ENCODE measurements around the gene NIPBL.

NIPBL gene

DNA sequence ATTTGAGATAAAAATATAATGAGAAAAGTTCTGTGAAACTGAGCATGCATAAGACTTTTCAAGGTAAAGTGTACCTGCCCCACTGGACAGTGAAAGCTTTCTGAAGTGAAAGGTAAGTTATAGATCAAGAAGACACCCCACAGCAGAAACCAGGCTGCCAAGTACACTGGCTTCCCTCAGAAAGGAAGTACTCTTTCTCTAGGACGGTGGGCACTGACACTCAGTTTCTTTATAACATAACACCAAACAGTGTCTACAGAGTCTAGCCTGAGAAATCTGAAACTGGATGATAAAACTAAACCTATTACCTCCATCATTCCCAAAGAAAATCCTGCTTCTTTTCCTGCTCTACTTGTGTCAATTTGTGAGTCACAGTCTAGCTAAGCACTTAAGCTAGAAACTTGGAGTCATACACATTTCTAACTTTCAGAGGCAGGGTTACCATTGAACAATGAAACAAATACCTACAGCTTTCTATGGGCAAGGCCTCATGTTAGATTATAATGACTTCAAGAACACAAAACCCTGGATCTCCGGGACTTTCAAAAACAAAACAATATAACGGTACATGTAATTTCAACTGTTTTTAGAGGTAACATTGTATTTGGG lies 235.9 kb downstream of the NIPBL start:
- TF ChIP-seq, protein P1, sequence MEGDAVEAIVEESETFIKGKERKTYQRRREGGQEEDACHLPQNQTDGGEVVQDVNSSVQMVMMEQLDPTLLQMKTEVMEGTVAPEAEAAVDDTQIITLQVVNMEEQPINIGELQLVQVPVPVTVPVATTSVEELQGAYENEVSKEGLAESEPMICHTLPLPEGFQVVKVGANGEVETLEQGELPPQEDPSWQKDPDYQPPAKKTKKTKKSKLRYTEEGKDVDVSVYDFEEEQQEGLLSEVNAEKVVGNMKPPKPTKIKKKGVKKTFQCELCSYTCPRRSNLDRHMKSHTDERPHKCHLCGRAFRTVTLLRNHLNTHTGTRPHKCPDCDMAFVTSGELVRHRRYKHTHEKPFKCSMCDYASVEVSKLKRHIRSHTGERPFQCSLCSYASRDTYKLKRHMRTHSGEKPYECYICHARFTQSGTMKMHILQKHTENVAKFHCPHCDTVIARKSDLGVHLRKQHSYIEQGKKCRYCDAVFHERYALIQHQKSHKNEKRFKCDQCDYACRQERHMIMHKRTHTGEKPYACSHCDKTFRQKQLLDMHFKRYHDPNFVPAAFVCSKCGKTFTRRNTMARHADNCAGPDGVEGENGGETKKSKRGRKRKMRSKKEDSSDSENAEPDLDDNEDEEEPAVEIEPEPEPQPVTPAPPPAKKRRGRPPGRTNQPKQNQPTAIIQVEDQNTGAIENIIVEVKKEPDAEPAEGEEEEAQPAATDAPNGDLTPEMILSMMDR (IDR thresholded peaks at IDR 0.05; ENCODE audit: insufficient read depth, missing control alignments), result no peak
- FAIRE-seq (no peak), DNase-seq (ENCODE audit: insufficient read length, low spot score) (no peak)

All from D721Med (cell line).